HG03095 (cell line): ENCODE results near the gene TEAD1.

Experiments used
- ATAC-seq: cut with Tn5 transposase; IDR thresholded peaks from one replicate; pipeline ENCODE4 v1.9.1; 2021; ENCODE audit warnings: moderate library complexity; ENCODE audit not compliant: unreplicated experiment

The TEAD1 gene

DNA sequence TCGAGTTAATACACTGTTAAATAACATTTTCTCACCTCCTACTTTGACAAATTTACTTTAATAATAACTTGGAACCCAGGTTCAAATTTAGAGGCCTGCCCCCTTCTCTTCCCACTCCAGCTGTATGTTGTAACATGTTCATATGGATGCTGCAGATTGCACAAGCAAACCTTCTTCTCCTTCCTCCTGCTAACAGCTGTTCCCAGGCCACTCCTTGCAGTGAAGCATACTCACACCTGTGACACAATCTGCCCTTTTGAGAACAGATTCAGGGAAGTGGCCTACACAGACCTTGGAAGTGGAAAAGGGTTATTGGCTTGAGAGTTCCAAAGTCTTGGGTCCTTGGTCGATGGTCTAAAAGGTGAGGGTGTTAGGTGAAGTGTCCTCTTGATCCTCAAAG lies 131.9 kb downstream of the TEAD1 start:
- ATAC-seq: no peak

GRCh38 chr11:12807621-12808020 lies 133.4 kb downstream of the TEAD1 start:
- ATAC-seq: no peak

GRCh38 chr11:12808519-12808918 lies 134.3 kb downstream of the TEAD1 start:
- ATAC-seq: no peak

GRCh38 chr11:12809364-12809763 lies 135.1 kb downstream of the TEAD1 start:
- no peak for ATAC-seq

GRCh38 chr11:12809864-12810567 lies 135.8 kb downstream of the TEAD1 start:
- ATAC-seq: no peak

DNA sequence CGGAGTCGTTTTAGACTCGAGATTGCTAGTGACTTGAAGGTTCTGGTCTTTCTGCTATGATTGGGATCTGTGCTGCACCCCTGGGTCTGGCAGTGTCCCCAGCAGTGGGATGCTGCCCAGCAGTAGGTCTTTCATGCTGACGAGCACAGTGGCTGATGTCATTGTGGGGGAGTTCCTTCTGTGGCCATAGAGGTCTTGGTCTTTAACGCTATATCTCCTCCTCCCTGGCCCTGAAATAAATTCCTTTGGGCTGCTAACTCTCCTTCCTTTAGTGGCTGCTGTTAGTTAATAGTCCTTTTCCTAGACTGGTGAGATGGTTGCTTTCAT lies 136.3 kb downstream of the TEAD1 start:
- no peak for ATAC-seq

- ATAC-seq: no peak
Measured at GRCh38 chr11:12811861-12812260, 137.6 kb downstream of the TEAD1 start.

DNA sequence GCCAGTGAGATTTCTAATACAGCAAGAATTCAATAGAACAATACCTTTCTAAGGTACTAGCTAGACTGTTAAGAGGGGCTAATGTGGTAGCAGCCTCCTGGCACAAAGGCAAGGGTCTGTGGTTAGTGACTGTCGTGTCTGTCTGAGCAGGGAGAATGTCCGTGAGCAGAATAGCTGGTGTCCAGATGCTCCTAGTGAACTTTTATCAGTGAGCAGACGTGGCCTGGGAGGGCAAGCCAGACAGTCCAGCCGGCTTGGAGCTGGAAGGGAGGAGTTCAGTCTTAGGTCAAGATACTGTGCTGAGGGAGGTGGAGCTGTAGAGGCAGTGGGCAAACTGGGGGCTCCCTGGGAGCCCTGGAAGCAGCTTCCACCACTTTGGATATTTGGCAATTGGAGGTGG lies 138.6 kb downstream of the TEAD1 start:
- no peak for ATAC-seq

GRCh38 chr11:12813371-12814225 lies 139.4 kb downstream of the TEAD1 start:
- ATAC-seq: no peak

GRCh38 chr11:12815129-12815480 lies 140.9 kb downstream of the TEAD1 start:
- ATAC-seq: no peak

DNA sequence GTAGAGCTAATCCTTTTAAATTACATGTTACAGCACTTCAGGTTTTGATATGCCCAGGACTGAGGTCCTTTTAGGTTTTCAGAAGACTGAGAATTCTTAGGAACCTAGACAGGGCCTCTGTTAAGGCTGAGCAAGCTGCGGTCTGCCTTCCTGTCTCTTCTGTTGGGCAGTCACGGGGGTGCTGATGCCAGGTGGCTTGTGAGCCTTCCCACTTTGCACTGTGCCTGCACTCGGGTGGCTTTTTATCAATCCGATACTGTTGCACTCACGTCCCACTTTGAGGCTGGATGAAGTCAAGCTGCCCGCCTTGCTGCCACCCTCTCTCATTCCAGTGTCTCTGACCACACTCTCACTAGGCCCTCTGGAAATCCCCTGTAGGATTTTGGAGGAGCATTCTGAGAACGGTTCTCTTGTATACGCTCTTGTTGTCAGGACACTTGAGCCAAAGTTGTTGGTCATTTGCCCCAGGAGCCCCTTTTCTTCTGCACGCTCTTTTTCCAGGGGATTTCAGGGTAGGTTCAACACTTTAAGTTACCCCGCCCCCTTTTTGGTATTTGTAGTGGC lies 141.8 kb downstream of the TEAD1 start:
- ATAC-seq: no peak

GRCh38 chr11:12817681-12818332 lies 143.6 kb downstream of the TEAD1 start:
- no peak for ATAC-seq

GRCh38 chr11:12818333-12819015 lies 144.3 kb downstream of the TEAD1 start:
- no peak for ATAC-seq

DNA sequence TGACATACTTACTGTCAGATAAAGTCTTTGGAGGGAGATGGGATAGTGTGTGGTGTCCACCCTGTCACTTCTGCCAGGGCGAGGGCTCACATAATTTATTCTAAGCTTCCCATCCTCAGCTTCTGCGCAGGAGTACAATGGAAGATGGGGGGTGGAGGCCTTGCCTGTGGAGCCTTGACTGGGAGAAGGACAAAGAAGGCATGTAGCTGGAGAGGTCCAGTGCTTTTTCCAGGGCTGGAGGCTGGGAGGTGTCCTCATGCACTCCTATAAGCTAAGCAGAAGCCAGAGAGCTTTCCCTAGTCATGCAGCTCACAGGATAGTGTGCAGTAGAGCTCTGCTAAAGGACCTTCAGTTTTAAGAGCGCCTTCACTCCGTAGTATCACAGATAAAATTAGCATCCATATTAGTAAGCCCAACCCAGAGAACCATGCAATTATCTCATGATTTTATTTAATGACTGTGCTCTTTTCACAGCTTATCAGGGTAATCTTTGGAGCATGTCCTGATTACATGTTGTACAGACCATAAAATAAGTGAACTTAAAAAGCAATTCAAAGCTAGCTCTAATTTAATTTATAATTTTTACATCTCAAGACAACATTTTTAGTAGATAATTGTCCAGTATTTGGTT lies 148.3 kb downstream of the TEAD1 start:
- no peak for ATAC-seq

GRCh38 chr11:12824281-12825041 lies 150.2 kb downstream of the TEAD1 start:
- no peak for ATAC-seq

DNA sequence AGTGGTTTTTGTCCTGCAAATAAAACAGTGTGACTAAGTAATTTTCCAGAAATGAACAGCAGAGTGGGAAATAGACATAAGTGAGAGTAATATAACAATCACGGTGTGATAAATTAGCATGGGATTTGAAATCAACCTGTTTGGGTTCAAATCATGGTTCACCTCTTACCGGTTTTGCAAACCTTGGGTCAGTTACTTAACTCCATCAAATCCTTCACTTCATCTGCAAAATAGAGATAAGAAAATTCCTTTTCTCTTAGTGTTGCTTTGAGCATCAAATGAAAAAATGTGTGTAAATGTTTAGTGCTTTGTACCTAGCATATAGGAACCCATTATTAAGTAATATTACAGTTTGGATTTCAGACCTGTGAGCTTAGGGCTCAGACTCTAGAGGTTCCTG lies 152.2 kb downstream of the TEAD1 start:
- no peak for ATAC-seq

DNA sequence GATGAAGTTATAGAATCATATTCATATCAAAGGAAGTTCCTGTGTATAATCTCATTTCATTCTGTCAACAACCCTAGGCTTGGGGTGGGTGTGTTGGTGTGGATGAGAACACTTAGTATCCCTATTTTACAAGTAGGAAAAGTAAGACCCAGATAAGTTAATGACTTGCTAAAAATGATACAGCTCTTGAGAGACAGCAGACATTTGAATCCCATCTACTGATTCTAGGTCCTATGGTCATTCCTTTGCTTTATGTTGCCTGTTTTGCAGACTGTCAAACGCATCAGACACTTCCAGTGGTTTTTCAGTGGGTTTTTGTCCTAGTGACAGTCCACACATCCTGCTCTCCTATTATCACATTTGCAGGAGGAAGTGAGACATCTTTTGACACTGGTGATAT lies 153.1 kb downstream of the TEAD1 start:
- no peak for ATAC-seq

- ATAC-seq: no peak
Measured at GRCh38 chr11:12827929-12828812, 153.9 kb downstream of the TEAD1 start.

DNA sequence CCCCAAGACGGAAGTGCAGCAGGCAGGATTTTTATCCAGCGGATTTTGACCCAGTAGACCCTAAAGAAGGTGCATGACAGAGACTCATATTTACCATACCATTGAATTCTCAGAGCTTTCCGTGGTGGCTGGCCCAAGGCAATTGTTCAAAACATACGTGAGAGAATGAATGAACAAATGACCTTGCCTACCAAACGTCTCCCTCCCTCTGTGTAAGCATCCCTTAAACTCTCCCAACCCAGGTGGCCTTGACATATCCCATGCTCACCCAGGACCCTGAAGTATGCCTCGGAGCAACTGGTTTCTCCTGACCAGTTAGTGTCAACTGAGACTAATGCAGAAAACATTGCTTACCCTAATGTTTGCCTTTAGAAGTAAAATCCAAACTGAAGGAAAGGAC lies 154.9 kb downstream of the TEAD1 start:
- no peak for ATAC-seq
